ENCODE results near the gene ERRFI1.
"Not testable (repeated sequence)": the region's sequence is repeated elsewhere in the genome, so short reads cannot be mapped to it uniquely, and the experiment has no call there.

Gene ERRFI1

DNA sequence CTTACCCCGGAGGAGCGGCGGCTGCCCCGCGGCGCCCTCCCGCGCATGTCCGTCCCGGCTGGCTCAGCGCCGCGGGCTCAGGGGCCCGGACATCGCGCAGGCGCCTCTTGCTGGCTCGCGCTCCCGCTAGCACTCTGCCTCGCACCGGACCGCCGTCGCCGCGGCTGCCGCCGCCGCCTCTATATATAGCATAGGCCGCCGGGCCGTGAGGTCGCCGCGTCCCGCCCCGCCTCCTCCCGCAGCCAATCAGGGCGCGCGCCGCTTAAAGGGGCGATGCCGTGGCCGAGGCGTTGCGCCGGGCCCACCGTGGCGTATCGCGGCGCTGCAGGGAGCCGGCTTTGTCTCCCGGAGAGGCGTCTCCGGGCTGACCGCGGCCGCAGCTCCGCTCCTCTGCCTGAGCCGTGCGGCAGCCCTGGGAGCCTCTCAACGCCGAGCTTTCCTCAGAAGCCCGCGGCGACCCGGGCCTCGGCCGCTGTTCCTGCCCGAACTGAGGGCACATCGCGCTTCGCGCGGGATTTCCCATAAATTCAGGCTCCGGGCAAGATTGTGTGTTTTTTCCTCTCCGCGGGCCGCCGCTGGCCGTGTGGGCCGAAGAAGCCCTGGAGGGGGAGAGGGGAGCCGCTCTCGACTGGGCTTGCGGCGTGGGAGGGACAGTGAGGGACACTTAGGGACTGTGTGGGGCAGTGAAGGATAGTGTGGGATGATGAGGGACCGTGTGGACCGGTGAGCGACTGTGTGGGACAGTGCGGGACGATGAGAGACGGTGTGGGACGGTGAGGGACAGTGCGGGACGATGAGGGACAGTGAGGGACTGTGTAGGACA, at the start of gene ERRFI1:
Gene ERRFI1, minus strand, starts transcription at position 157 of the 823 bp plus-strand sequence. CDS start 10,690 bp downstream, outside the sequence.
- peak; percentile 93 for DNase-seq

- DNase-seq = no peak
Measured at GRCh38 chr1:8075511-8076051, 49.5 kb upstream of the ERRFI1 start.

- no peak for DNase-seq
Measured at GRCh38 chr1:8073112-8073855, 47.2 kb upstream of the ERRFI1 start.

DNA sequence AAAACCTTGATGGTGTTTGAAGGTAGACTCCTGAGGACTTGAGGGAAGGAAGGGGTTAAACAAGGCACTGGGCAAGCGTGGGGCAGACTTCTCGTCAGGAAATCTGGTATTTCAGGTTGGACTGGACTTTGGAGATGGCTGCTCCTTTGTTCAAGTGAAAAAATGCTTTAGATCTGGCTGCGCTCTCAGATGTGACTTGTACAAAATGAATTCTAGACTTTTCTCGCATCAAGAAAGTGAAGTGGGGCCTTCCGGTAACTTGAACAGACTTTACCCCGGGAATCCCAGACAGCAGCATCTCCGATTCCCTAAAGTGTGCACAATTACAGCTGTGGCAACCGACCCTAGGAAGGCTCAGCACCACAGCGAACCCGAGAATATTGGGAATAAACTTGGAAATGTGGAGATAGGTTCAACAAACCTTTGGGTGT, 44.3 kb upstream of the ERRFI1 start:
- peak; percentile 33 for DNase-seq

DNA sequence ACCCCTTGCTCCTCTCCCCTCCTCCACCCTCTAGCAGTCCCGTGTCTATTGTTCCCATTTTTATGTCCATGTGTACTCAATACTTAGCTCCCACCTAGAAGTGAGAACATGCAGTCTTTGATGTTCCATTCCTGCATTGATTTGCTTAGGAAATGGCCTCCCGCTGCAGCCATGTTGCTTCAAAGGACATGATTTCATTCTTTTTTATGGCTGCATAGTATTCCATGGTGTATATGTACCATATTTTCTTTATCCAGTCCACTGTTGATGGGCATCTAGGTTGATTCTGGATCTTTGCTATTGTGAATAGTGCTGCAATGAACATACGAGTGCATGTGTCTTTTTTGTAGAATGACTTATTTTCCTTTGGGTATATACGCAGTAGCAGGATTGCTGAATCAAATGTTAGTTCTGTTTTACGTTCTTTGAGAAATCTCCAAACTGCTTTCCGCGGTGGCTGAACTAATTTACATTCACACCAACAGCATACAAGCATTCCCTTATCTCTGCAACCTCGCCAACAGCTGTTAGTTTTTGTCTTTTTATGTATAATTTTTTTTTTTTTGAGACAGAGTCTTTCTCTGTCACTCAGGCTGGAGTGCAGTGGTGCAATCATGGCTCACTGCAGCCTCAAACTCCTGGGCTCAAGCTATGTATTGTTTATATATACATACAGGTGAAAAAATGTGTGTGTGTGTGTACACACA, 43.7 kb upstream of the ERRFI1 start:
- not testable (repeated sequence) for DNase-seq

DNA sequence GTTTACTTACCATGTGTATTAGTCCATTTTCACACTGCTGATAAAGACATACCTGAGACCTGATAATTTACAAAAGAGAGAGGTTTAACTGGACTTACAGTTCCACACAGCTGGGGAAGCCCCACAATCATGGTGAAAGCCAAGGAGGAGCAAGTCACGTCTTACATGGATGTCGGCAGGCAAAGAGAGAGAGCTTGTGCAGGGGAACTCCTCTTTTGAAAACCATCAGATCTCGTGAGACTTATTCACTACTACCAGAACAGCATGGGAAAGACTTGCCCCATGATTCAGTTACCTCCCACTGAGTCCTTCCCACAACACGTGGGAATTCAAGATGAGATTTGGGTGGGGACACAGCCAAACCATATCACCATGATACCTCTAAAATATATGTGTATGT, 39.3 kb upstream of the ERRFI1 start:
- no peak for DNase-seq

- no peak for DNase-seq
Measured at GRCh38 chr1:8063298-8064036, 37.4 kb upstream of the ERRFI1 start.

DNA sequence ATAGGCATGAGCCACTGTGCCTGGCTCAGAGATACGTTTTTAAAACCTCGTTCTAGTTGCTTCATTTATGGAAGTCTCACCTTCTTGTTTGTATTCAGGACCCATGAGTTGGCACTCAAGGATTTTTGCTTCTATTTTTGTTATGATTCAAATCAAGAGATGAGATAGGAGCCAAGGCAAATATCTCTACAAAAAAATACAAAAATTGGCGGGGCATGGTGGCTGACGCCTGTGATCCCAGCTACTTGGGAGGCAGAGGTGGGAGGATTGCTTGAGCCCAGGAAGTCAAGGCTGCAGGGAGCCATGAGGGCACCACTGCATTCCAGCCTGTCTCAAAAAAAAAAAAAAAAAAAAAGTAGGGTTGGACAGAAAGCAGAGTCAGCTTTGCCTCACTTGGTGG, 36.8 kb upstream of the ERRFI1 start:
- no peak for DNase-seq

DNA sequence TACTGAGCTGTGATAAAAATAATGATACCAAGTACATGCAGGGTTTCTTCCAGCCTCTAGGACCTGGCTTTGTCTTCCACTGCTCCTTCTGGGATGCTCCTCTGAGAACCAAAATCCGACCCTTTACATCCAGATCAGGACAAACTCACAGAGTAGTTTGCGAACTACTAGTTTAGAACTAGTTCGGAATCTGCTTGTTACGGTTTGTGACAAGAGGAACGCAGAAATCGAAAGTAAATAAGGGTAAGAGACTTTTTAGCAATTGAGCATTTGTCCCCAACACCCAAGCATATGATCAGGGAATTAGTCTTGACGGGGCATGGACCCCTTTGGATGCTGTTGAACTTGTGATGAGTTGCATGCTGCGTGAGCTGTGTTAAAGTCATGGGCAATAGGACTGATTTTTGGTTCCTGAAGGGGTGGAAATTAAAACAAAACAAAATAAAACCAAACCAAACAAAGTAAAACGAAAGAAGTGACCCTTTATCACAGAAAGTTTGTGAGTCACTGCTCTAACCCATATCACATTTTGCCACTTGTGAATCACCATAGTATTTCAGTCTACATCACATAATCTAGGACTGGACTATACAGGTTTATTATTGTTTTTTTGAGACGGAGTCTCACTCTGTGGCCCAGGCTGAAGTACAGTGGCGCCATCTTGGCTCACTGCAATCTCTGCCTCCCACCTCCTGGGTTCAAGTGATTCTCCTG, 35.7 kb upstream of the ERRFI1 start:
- DNase-seq = no peak

DNA sequence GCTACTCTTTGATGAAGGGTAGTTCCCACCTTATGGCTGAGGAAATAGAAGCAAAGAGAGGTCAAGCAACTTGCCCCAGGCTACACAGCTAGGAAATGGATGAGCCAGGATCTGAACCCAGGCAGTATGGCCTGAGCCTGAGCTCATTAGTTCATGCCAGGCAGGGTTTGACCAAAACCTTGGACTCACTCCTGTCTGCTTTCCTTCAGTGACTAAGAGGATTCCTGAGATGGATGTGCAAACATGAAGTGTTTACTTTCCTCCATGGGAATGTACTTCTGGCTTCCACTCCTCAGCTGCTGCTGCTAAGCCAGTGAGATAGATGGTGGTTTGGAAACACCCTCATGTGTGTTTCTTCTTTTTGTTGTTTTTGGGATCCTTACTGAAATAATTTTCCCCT, 35.1 kb upstream of the ERRFI1 start:
- no peak for DNase-seq

DNA sequence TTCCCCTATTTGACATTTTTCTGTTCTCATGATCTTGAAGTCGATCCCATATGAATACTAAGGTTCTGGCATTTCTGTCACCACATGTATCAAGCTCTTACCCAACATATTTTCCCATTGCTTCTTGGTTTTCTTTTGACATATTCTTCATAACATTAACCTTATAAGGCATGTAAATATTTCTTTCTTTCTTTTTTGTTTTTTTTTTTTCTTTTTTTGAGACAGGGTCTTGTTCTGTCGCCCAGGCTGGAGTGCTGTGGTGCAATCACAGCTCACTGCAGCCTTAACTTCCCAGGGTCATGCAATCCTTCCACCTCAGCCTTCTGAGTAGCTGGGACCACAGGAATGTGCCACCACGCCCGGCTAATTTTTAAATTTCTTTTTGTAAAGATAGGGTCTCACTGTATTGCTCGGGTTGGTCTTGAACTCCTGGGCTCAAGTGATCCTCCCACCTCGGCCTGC, 33.1 kb upstream of the ERRFI1 start:
- DNase-seq = no peak

DNA sequence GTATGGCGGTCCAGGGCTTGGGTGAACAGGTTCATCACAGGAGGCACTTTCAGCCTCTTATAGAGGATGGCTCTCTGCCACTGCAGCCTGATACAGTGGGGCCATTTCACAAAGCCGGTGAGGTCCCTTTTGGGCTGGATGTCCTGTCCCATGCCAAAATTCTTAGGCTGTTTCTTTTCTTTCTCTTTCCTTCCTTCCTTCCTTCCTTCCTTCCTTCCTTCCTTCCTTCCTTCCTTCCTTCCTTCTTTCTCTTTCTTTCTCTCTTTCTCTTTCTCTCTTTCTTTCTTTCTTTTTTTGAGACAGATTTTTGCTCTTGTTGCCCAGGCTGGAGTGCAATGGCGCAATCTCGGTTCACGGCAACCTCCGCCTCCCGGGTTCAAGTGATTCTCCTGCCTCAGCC, 31.7 kb upstream of the ERRFI1 start:
- not testable (repeated sequence) for DNase-seq

GRCh38 chr1:8055973-8056372, 29.9 kb upstream of the ERRFI1 start:
- DNase-seq = no peak

DNA sequence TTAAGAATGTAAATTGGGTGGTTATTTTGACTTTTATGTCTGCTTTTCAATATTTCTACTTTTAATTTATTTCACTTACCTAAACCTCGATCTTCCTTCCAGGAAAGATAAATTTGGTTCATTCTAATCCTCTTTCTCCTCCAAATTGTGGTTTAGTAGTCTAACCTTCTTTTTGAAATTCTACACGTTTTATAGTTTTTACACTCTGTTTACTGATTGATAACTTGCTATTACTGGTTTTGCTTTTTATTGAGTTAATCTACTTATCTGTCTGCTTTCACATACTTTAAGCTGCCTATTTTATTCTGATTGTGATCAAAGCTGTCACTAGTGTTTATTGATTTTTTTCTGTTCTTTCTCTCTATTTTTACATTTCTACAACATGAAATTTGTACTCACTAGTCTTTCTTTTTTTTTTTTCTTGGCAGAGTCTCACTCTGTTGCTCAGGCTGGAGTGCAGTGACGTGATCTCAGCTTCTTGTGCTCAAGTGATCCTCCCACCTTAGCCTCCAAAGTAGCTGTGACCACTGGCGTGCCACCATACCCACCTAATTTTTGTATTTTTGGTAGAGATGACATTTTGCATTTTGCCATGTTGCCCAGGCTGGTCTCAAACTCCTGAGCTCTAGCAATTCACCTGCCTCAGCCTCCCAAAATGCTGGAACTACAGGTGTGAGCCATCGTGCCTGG, 27.9 kb upstream of the ERRFI1 start:
- no peak for DNase-seq

GRCh38 chr1:8051650-8052049, 25.5 kb upstream of the ERRFI1 start:
- DNase-seq = no peak

DNA sequence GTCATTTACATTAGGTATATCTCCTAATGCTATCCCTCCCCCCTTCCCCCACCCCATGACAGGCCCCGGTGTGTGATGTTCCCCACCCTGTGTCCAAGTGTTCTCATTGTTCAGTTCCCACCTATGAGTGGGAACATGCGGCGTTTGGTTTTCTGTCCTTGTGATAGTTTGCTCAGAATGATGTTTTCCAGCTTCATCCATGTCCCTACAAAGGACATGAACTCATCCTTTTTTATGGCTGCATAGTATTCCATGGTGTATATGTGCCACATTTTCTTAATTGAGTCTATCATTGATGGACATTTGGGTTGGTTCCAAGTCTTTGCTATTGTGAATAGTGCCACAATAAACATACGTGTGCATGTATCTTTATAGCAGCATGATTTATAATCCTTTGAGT, 23.1 kb upstream of the ERRFI1 start:
- DNase-seq = not testable (repeated sequence)

DNA sequence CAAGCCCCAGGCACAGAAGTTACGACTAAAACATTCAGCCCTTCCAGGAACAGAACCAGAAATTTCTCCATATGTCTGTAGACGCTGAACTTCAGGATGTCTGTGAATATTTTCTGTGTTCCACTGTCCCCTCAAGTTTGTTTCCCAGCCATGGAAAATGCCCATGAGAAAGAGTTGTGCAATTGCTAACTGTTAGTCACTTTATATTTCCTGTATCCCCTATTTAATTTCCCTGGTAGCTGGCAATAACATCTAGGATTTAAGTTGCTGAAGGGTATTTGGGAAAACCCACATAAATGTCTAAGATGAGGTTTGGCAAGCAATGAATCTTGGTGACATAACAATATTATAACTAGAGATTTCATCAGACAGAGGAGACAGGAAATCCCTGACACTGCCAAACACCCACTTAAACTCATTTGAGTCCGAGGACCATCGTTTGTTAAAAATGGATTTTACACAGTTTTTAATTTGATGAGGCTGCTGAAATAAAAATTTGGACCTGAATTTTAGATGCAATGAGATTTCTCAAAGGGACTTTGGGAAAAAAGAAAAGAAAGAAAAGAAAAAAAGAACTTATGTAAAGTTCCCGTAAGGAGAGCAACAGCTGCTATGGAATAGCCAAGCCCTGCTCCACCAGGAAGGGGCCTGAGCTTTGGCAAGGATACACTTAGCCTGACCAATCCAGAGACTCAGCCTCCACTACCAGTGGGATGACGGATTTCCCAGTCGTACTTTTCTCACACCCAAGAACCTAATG, 21.8 kb upstream of the ERRFI1 start:
- no peak for DNase-seq

GRCh38 chr1:8047112-8047511, 21.0 kb upstream of the ERRFI1 start:
- no peak for DNase-seq

DNA sequence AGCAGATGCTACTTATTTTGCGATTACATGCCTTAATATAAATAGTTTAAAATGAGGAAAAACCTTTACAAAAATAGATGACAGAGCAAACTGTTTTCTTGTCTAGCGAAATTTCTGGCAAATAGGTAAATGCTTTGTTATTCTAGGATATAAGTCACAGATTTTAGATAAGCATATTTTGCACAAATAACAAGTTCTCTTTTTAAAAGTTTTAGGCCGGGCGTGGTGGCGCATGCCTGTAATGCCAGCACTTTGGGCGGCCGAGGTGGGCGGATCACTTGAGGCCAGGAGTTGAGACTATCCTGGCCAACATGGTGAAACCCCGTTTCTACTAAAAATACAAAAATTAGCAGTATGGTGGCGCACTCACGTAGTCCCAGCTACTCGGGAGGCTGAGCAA, 20.3 kb upstream of the ERRFI1 start:
- no peak for DNase-seq

DNA sequence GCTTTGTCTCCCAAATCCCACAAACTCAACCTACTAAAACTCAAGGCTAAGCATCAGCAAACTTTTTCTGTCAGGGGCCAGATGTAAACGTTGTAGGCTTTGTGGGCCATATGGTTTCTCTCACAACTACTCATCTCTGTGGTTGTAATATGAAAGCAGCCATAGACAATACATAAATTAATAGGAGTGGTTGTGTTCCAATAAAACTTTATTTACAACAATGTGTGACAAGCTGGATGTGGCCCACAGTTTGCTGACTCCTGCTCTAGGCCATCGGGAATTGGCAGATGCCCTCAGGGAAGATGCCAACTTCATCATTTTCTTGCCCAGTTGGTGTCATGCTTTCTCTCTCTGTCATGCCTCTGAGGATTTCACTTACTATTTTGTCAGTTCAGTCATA, 17.5 kb upstream of the ERRFI1 start:
- DNase-seq = no peak
